Lung (tissue), 12 donors: ENCODE data around the gene RPP21. TPM values are rescaled to one million over a fixed set of nuclear protein-coding genes. Genes with fewer than 3 reads are reported as not detected.

ENCODE experiments used
- ATAC-seq: fragments of 200-7000 bp; cut with Tn5 transposase; one replicate; pipeline ENCODE4 v1.9.1; 2020; ENCODE audit warnings: moderate number of reproducible peaks; ENCODE audit not compliant: insufficient read depth, low FRiP score
- DNase-seq, 3 donors: peaks; one replicate each; pipeline ENCODE4 v3.0.0-alpha.2; 2013 to 2017
- H3K27ac ChIP-seq, 2 donors: one replicate each; pipeline ENCODE4 v1.5.1; 2013; ENCODE audit warnings: mild to moderate bottlenecking in 2 of 2, moderate library complexity in 2 of 2, control low read depth in 1 of 2, inconsistent platforms in 1 of 2, low read depth in 1 of 2, low read length in 1 of 2
- H3K27me3 ChIP-seq, 3 donors: one replicate each; pipeline ENCODE4 v1.5.1; 2013; ENCODE audit warnings: low read length in 2 of 3; ENCODE audit not compliant: control insufficient read depth in 3 of 3, insufficient read depth in 3 of 3
- H3K36me3 ChIP-seq, 4 donors: one replicate each; pipeline ENCODE4 v1.5.1; 2013; ENCODE audit warnings: low read length in 4 of 4, mild to moderate bottlenecking in 1 of 4, moderate library complexity in 1 of 4; ENCODE audit not compliant: control insufficient read depth in 4 of 4, insufficient read depth in 4 of 4
- H3K4me1 ChIP-seq, 5 donors: one replicate each; pipeline ENCODE4 v1.5.1; 2013; ENCODE audit warnings: low read length in 5 of 5, mild to moderate bottlenecking in 2 of 5, moderate library complexity in 1 of 5; ENCODE audit not compliant: control insufficient read depth in 5 of 5, insufficient read depth in 5 of 5
- H3K4me3 ChIP-seq: one replicate; pipeline ENCODE4 v1.5.1; 2013; ENCODE audit warnings: mild to moderate bottlenecking, control low read depth, moderate library complexity
- H3K9ac ChIP-seq, 2 donors: one replicate each; pipeline ENCODE4 v1.5.1; 2013; ENCODE audit warnings: low read length in 2 of 2, control low read depth in 1 of 2; ENCODE audit not compliant: insufficient read depth in 1 of 2
- H3K9me3 ChIP-seq, 4 donors: one replicate each; pipeline ENCODE4 v1.5.1; 2013; ENCODE audit warnings: low read length in 3 of 4, mild to moderate bottlenecking in 1 of 4, moderate library complexity in 1 of 4; ENCODE audit not compliant: control insufficient read depth in 4 of 4, insufficient read depth in 3 of 4
- WGBS, 2 donors: extraction: QIAGEN DNeasy Blood & Tissue Kit; methylation state at CpG; one replicate each; pipeline ENCODE4 v1.1.7; 2013; 5-methylcytosine and 5-hydroxymethylcytosine counted together
- polyA plus RNA-seq, 2 donors: library from polyadenylated mRNA; stranded (reverse); fragments of 200-250 nt; gene quantifications; one replicate each; pipeline ENCODE4 v1.2.1, GENCODE V29; 2013
- total RNA-seq, 2 donors: library from RNA; depleted of rRNA in 1 of 2; stranded (reverse); fragments of >200 nt in 1 of 2; gene quantifications; one replicate each; pipeline ENCODE4 v1.2.1, GENCODE V29; 2014 to 2021
- TF ChIP-seq, protein P1 (sequence below): IDR thresholded peaks from 2 replicates; pipeline ENCODE4 v1.5.1; 2012; ENCODE audit warnings: mild to moderate bottlenecking; ENCODE audit errors: control extremely low read depth, extremely low read depth
- donor health status: control.
- donor health status: control.
- donor health status: Bipolar disorder and iron deficiency.
- donor health status: healthy.
- donor health status: DM: yes; HTN: yes; CAD: no.

Gene RPP21
- total and polyA plus RNA-seq, 4 donors, result 13.3 to 141 (median 48.8) TPM

DNA sequence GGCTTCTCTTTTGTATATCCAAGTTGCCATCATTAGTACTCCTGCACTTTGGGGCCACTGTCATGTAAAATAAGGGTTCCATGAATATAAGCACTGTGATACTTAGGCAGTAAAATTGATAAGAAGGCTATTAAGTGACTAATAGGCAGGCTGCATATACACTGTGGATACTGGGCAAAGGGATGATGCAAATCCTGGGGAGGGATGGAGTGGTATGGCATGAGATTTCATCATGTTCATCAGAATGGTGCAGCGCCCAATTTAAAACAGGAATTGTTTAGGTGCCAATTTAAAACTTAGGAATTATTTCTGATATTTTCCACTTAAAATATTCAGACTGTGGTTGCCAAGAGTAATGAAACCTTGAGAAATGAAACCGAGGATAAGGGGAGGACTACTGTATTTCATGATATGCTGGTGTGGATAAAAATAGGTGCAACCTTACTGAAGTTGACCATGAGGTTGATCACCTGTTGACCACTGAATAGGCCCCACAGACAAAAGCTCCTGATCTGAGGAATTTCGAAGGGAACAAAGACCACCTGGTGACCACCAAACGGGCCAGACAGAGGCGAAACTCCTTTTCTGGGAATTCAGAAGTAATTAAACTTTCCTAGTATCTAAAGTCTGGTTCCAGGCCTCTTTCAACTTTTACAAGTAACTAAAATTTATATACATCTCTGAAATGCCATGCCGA, 23.1 kb upstream of the RPP21 start:
- no peak overlapping the region for H3K9ac ChIP-seq
- no peaks in the 10 kb centered on the region for H3K27me3 ChIP-seq
- H3K4me3 ChIP-seq, result no peak overlapping the region
- DNase-seq (no peak), ATAC-seq (no peak)
- peaks cover 0 to 4% (median 3%) of the 10 kb centered on the region in 4 donors for H3K36me3 ChIP-seq
- H3K4me1 ChIP-seq, result peaks cover 4 to 16% (median 9%) of the 10 kb centered on the region in 5 donors
- H3K9me3 ChIP-seq, result no peaks in the 10 kb centered on the region
- TF ChIP-seq, protein P1, sequence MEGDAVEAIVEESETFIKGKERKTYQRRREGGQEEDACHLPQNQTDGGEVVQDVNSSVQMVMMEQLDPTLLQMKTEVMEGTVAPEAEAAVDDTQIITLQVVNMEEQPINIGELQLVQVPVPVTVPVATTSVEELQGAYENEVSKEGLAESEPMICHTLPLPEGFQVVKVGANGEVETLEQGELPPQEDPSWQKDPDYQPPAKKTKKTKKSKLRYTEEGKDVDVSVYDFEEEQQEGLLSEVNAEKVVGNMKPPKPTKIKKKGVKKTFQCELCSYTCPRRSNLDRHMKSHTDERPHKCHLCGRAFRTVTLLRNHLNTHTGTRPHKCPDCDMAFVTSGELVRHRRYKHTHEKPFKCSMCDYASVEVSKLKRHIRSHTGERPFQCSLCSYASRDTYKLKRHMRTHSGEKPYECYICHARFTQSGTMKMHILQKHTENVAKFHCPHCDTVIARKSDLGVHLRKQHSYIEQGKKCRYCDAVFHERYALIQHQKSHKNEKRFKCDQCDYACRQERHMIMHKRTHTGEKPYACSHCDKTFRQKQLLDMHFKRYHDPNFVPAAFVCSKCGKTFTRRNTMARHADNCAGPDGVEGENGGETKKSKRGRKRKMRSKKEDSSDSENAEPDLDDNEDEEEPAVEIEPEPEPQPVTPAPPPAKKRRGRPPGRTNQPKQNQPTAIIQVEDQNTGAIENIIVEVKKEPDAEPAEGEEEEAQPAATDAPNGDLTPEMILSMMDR, result no peak
- 90 to 94% methylated on average over 6 of the region's 6 CpGs for WGBS, 2 donors
- H3K27ac ChIP-seq, result no peak overlapping the region

DNA sequence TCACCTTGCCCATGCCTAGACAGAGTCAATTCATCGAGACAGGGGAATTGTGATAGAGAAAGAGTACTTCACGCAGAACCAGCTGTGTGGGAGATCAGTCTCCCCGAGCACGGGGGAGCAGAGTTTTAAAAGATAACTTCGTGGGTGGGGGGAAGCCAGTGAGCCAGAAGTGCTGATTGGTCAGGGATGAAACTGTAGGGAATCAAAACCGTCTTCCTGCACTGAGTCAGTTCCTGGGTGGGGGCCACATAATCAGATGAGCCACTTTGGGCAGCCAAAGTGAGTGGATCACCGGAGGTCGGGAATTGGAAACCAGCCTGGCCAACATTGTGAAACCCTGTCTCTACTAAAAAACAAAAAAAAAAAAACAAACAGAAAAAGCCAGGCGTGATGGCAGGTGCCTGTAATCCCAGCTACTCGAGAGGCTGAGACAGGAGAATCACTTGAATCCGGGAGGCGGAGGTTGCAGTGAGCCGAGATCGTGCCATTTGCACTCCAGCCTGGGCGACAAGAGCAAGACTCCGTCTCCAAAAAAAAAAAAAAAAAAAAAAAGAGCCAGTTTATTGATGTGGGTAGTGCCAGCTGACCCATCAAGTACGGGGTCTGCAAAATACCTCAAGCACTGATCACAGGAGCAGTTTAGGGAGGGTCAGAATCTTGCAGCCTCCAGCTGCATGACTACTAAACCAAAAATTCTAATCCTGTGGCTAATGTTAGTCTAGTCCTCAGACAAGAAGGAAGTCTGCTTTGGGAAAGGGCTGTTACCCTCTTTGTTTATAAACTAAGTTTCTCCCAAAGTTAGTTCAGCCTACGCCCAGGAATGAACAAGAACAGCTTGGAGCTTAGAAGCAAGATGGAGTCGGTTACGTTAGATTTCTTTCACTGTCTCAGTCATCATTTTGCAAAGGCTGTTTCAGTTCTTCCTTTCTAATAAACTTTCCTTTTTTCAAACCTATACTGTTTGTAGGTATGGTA, 22.1 kb upstream of the RPP21 start:
- Histone ChIP-seq H3K9ac (no peak overlapping the region), H3K27ac (no peak overlapping the region), H3K4me3 (no peak overlapping the region), H3K27me3 (no peaks in the 10 kb centered on the region), H3K9me3 (no peaks in the 10 kb centered on the region), H3K4me1 (peaks cover 7 to 21% (median 12%) of the 10 kb centered on the region in 5 donors), H3K36me3 (peaks cover 0 to 4% (median 3%) of the 10 kb centered on the region in 4 donors)
- DNase-seq (no peak), ATAC-seq (no peak)
- TF ChIP-seq, protein P1, result no peak
- 85 to 91% methylated on average over 20 of the region's 20 CpGs for WGBS, 2 donors

DNA sequence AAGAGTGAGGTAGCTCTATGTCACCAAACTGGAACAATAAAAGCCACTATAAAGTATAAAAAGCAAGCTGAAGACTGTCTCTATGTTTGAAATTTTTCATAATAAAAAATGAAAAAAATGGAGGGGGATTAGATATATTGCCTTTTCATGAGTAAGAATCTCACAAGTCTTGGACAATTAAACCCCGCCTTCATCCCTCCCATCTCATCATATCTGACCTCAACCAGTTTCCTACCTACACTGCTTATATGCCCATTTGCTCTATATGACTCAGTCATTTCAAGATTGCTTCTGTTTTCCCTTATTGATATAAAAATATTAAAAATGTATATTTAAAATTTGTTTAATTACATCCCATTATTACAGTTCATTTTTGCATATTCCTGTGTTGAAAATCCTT, 21.1 kb upstream of the RPP21 start:
- H3K27ac ChIP-seq, result no peak overlapping the region
- ATAC-seq (no peak), DNase-seq (no peak)
- no peaks in the 10 kb centered on the region for H3K9me3 ChIP-seq
- WGBS, 2 donors, result 94 to 100% methylated on average over 1 of the region's 1 CpG
- peaks cover 3 to 25% (median 14%) of the 10 kb centered on the region in 5 donors for H3K4me1 ChIP-seq
- peaks cover 0 to 4% (median under 1%) of the 10 kb centered on the region in 4 donors for H3K36me3 ChIP-seq
- TF ChIP-seq, protein P1, result no peak
- no peak overlapping the region for H3K4me3 ChIP-seq
- no peaks in the 10 kb centered on the region for H3K27me3 ChIP-seq
- H3K9ac ChIP-seq, result no peak overlapping the region
